K562 (cell line): ENCODE results near the gene SGK1. TPM values are rescaled to one million over a fixed set of nuclear protein-coding genes. Genes with fewer than 3 reads are reported as not detected.
A peak's percentile ranks its signal among the peaks of the same experiment; 100 is the strongest.

Experiments
- BRCA1 ChIP-seq, 2 experiments: fragments of 450-650 bp in 1 of 2; sonication (generic) in 1 of 2; formaldehyde crosslinking in 1 of 2; IDR thresholded peaks; 2 replicates each; pipeline versions ENCODE4 v1.5.0 to v1.6.1; 2017 to 2020; ENCODE audit warnings: mild to moderate bottlenecking in 1 of 2, missing genetic modification reagents in 1 of 2
- CBFA2T2 ChIP-seq: fragments of 450-650 bp; conservative IDR thresholded peaks from 2 replicates; pipeline ENCODE4 v1.6.1; 2017; ENCODE audit warnings: mild to moderate bottlenecking
- E4F1 ChIP-seq: fragments of 250-450 bp; sonication (Bioruptor Pico); IDR thresholded peaks from 2 replicates; pipeline ENCODE4 v1.5.0; 2021; ENCODE audit warnings: mild to moderate bottlenecking, borderline replicate concordance
- ELF4 ChIP-seq: fragments of 450-650 bp; formaldehyde crosslinking; IDR thresholded peaks from 2 replicates; pipeline ENCODE4 v1.4.0; 2022; ENCODE audit warnings: missing genetic modification characterization
- FOXJ2 ChIP-seq: fragments of 200-800 bp; sonication (Bioruptor generic); IDR thresholded peaks from 2 replicates; pipeline ENCODE4 v1.6.1; 2016; ENCODE audit warnings: missing genetic modification characterization, missing compliant biosample characterization
- MECOM ChIP-seq: fragments of 250-450 bp; sonication (Bioruptor Pico); IDR thresholded peaks from 2 replicates; pipeline ENCODE4 v1.8.0; 2022; ENCODE audit warnings: inconsistent platforms
- NR2C2 ChIP-seq, 2 experiments: fragments of 200-800 bp in 1 of 2; sonication (Bioruptor generic) in 1 of 2; sonication (generic) in 1 of 2; formaldehyde crosslinking in 1 of 2; IDR thresholded peaks; 2 replicates each; pipeline versions ENCODE4 v1.6.1 to v1.8.0; 2016 to 2022; ENCODE audit warnings: mild to moderate bottlenecking in 1 of 2, missing compliant biosample characterization in 1 of 2, missing genetic modification characterization in 1 of 2, missing genetic modification reagents in 1 of 2
- POLR2A ChIP-seq: fragments of 450-650 bp; conservative IDR thresholded peaks from 2 replicates; pipeline ENCODE4 v1.6.1; 2016
- RBM15 ChIP-seq: fragments of 200-400 bp; formaldehyde crosslinking; IDR thresholded peaks from 2 replicates; pipeline ENCODE4 v1.6.1; 2018; ENCODE audit warnings: mild to moderate bottlenecking, low read length, moderate library complexity; ENCODE audit not compliant: insufficient read depth
- RBM39 ChIP-seq: fragments of 200-400 bp; formaldehyde crosslinking; optimal IDR thresholded peaks from 2 replicates; pipeline ENCODE3; 2018; ENCODE audit warnings: low read depth, low read length
- RCOR1 ChIP-seq, 2 experiments: IDR thresholded peaks; 2 replicates each; pipeline ENCODE4 v1.6.1; 2012; ENCODE audit warnings: low read depth in 2 of 2, low read length in 2 of 2, borderline replicate concordance in 1 of 2, improper control_type of control experiment in 1 of 2
- SMARCC2 ChIP-seq: fragments of 450-650 bp; IDR thresholded peaks from 2 replicates; pipeline ENCODE4 v1.6.1; 2017; ENCODE audit warnings: antibody characterized with exemption, moderate library complexity, mild to moderate bottlenecking, low read depth
- SRF ChIP-seq, 2 experiments: fragments of 250-450, 450-650 bp in 1 of 2; sonication (Bioruptor Pico) in 1 of 2; sonication (generic) in 1 of 2; formaldehyde crosslinking; IDR thresholded peaks; 2 replicates each; pipeline versions ENCODE4 v1.5.0 to v1.5.1; 2020 to 2022; ENCODE audit warnings: mild to moderate bottlenecking in 1 of 2, missing genetic modification reagents in 1 of 2
- SRSF7 ChIP-seq: fragments of 200-400 bp; formaldehyde crosslinking; optimal IDR thresholded peaks from 2 replicates; pipeline ENCODE3; 2017; ENCODE audit warnings: mild to moderate bottlenecking, low read depth, low read length
- ZHX1 ChIP-seq: fragments of 150-350 bp; conservative IDR thresholded peaks from 2 replicates; pipeline ENCODE4 v1.6.1; 2014; ENCODE audit warnings: low read length
- ZNF347 ChIP-seq: fragments of 450-650 bp; formaldehyde crosslinking; IDR thresholded peaks from 2 replicates; pipeline ENCODE4 v1.4.0; 2020; ENCODE audit warnings: low read depth, mild to moderate bottlenecking, moderate library complexity
- ZNF695 ChIP-seq: fragments of 450-650 bp; formaldehyde crosslinking; IDR thresholded peaks from 2 replicates; pipeline ENCODE4 v1.4.0; 2020; ENCODE audit warnings: mild to moderate bottlenecking, moderate library complexity
- ZNF778 ChIP-seq: fragments of 450-650 bp; formaldehyde crosslinking; IDR thresholded peaks from 2 replicates; pipeline ENCODE4 v1.4.0; 2020; ENCODE audit warnings: mild to moderate bottlenecking, moderate library complexity
- polyA plus RNA-seq, 8 experiments: library from polyadenylated mRNA; depleted of rRNA in 4 of 8; stranded (reverse) in 5 of 8; unstranded in 3 of 8; fragments of >200 nt; fragmentation: Nextera tagmentation in 2 of 8; fragmentation: Illumina TruSeq in 1 of 8; extraction: Ambion mirVana in 2 of 8; extraction: Trizol in 1 of 8; gene quantifications; 2 replicates each; pipeline versions ENCODE4 v1.2.1 to v1.2.3, GENCODE V29; 2011 to 2014; ENCODE audit warnings: inconsistent platforms in 1 of 8, missing spikeins in 1 of 8
- total RNA-seq, 7 experiments: library from RNA; depleted of rRNA in 6 of 7; stranded (reverse); fragments of >200 nt in 6 of 7; fragmentation: Illumina TruSeq in 2 of 7; extraction: Trizol in 2 of 7; gene quantifications; 2 replicates each; pipeline versions ENCODE4 v1.2.1 to v1.2.3, GENCODE V29; 2011 to 2021; ENCODE audit warnings: low replicate concordance in 1 of 7
- TF ChIP-seq, protein P1 (sequence below): fragments of 450-650 bp; conservative IDR thresholded peaks from 2 replicates; pipeline ENCODE4 v1.6.1; 2016; ENCODE audit warnings: missing genetic modification characterization, low read depth, mild to moderate bottlenecking, missing compliant biosample characterization, moderate library complexity
- TF ChIP-seq, protein P2 (sequence below): sonication (generic); formaldehyde crosslinking; IDR thresholded peaks from 2 replicates; pipeline ENCODE4 v1.4.0; 2020; ENCODE audit warnings: mild to moderate bottlenecking, missing genetic modification reagents

The SGK1 gene
- total and polyA plus RNA-seq, 9 of the 15 experiments (the other 6 are each of a cell fraction or from before 2014, with no cell fraction given) = 3.5 to 7.2 (median 3.9) TPM

DNA sequence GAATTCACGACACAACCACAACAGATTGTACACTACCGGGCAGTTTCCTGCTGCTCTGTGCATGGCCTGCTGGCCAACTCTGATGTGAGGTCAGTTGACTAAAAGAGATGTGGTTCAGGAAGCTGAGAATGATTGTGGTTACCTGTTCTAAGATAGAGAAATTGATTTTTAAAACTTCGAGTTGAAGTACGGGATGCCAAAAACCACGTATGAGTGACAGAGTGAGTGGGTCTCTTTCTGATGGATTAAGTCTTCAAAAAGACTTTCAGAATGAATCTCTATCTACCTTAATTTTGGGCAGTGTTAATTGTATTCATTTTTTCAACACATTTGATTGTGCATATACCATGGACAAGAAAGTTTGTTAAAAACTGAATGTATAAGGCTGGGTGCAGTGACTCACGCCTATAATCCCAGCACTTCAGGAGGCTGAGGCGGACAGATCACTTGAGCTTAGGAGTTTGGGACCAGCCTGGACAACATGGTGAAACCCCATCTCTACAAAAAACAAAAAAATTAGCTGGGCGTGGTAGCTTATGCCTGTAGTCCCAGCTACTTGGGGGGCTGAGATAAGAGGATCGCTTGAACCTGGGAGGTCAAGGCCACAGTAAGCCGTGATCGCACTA is 121.2 kb downstream of the SGK1 start (continued):
- TF ChIP-seq, protein P1, sequence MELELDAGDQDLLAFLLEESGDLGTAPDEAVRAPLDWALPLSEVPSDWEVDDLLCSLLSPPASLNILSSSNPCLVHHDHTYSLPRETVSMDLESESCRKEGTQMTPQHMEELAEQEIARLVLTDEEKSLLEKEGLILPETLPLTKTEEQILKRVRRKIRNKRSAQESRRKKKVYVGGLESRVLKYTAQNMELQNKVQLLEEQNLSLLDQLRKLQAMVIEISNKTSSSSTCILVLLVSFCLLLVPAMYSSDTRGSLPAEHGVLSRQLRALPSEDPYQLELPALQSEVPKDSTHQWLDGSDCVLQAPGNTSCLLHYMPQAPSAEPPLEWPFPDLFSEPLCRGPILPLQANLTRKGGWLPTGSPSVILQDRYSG (tag) = no peak
- TF ChIP-seq RBM15 (no peak), CBFA2T2 (peak; percentile 60; the same call in 1 of the 2 replicates), MECOM (CRISPR knock-in tag) (no peak), BRCA1 (IDR thresholded peaks at IDR 0.05) (no peak), BRCA1 (CRISPR knock-in tag; IDR thresholded peaks at IDR 0.05) (no peak), RCOR1 (IDR thresholded peaks at IDR 0.05; ENCODE audit: borderline replicate concordance in 1 of 2, low read depth in 2 of 2, low read length in 2 of 2) (peak in 1 of 2 experiments; percentile 11; a peak in 1 of 4 replicates), NR2C2 (CRISPR knock-in tag; IDR thresholded peaks at IDR 0.05) (no peak), NR2C2 (tag; IDR thresholded peaks at IDR 0.05) (peak; percentile 56), E4F1 (CRISPR knock-in tag) (0 out of 2 replicates have a peak, but pooled peaks have one; percentile 35), RBM39 (no peak), SMARCC2 (peak; percentile 44; the same call in 1 of the 2 replicates), SRSF7 (no peak), ELF4 (CRISPR knock-in tag) (peak; percentile 23; the same call in 1 of the 2 replicates), ZNF778 (no peak), POLR2A (no peak), SRF (CRISPR knock-in tag; IDR thresholded peaks at IDR 0.05) (no peak), ZNF695 (CRISPR knock-in tag) (no peak), FOXJ2 (tag) (no peak), ZNF347 (CRISPR knock-in tag) (no peak), ZHX1 (no peak)
- TF ChIP-seq, protein P2, sequence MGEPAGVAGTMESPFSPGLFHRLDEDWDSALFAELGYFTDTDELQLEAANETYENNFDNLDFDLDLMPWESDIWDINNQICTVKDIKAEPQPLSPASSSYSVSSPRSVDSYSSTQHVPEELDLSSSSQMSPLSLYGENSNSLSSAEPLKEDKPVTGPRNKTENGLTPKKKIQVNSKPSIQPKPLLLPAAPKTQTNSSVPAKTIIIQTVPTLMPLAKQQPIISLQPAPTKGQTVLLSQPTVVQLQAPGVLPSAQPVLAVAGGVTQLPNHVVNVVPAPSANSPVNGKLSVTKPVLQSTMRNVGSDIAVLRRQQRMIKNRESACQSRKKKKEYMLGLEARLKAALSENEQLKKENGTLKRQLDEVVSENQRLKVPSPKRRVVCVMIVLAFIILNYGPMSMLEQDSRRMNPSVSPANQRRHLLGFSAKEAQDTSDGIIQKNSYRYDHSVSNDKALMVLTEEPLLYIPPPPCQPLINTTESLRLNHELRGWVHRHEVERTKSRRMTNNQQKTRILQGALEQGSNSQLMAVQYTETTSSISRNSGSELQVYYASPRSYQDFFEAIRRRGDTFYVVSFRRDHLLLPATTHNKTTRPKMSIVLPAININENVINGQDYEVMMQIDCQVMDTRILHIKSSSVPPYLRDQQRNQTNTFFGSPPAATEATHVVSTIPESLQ (CRISPR knock-in tag) = no peak
